ENCODE measurements around the gene RRAGC.
"Not testable (repeated sequence)": the region's sequence is repeated elsewhere in the genome, so short reads cannot be mapped to it uniquely, and the experiment has no call there.

DNA sequence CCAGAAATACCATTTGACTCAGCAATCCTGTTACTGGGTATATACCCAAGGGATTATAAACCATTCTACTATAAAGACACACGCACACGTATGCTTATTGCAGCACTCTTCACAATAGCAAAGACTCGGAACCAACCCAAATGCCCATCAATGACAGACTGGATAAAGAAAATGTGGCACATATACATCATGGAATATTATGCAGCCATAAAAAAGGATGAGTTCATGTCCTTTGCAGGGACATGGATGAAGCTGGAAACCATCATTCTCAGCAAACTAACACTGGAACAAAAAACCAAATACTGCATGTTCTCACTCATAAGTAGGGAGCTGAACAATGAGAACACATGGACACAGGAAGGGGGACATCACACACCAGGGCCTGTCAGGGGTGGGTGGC, 14.5 kb downstream of the RRAGC start:
- TF ChIP-seq, protein P1, sequence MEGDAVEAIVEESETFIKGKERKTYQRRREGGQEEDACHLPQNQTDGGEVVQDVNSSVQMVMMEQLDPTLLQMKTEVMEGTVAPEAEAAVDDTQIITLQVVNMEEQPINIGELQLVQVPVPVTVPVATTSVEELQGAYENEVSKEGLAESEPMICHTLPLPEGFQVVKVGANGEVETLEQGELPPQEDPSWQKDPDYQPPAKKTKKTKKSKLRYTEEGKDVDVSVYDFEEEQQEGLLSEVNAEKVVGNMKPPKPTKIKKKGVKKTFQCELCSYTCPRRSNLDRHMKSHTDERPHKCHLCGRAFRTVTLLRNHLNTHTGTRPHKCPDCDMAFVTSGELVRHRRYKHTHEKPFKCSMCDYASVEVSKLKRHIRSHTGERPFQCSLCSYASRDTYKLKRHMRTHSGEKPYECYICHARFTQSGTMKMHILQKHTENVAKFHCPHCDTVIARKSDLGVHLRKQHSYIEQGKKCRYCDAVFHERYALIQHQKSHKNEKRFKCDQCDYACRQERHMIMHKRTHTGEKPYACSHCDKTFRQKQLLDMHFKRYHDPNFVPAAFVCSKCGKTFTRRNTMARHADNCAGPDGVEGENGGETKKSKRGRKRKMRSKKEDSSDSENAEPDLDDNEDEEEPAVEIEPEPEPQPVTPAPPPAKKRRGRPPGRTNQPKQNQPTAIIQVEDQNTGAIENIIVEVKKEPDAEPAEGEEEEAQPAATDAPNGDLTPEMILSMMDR (IDR thresholded peaks at IDR 0.05), result not testable (repeated sequence)
- TF ChIP-seq POLR2A (IDR thresholded peaks at IDR 0.05), result not testable (repeated sequence)

All from testis (tissue), 2 donors.